ENCODE measurements around the gene DCAF15. TPM values are rescaled to one million over a fixed set of nuclear protein-coding genes. Genes with fewer than 3 reads are reported as not detected.
A peak's percentile ranks its signal among the peaks of the same experiment; 100 is the strongest.

The DCAF15 gene
- total and polyA plus RNA-seq, 2 experiments from 2014 or later = 39.5 to 81.3 TPM

DNA sequence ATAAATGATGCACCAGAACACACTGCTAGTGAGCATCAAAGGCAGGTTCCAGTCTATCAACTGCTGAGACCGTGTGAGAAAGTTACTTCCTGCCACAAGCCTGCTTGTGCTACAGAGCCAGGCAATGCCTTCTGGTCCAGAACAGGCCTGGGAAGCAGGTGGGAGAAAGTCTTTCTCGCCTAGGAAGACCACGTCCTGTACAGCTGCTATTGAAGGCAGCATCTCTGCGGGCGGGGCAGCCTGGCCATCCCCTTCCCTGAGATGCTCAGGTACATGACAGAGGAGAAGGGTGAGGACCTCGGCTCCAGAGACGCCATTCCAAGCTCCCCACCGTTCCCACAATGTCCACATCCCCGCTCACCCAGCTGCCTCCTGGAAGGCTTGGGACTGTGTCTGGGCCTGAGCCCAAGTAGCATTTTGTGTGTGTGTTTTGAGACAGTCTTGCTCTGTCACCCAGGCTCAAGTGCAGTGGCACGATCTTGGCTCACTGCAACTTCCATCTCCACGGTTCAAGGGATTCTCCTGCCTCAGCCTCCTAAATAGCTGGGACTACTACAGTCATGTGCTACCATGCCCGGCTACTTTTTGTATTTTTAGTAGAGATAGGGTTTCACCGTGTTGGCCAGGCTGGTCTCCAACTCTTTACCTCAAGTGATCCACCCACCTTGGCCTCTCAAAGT is 50.4 kb downstream of the DCAF15 start:
- Mint-ChIP-seq H3K4me3 (no peak overlapping the region), H3K27ac (peak overlapping the region; percentile 77; the same call in 1 of the 2 replicates)

DNA sequence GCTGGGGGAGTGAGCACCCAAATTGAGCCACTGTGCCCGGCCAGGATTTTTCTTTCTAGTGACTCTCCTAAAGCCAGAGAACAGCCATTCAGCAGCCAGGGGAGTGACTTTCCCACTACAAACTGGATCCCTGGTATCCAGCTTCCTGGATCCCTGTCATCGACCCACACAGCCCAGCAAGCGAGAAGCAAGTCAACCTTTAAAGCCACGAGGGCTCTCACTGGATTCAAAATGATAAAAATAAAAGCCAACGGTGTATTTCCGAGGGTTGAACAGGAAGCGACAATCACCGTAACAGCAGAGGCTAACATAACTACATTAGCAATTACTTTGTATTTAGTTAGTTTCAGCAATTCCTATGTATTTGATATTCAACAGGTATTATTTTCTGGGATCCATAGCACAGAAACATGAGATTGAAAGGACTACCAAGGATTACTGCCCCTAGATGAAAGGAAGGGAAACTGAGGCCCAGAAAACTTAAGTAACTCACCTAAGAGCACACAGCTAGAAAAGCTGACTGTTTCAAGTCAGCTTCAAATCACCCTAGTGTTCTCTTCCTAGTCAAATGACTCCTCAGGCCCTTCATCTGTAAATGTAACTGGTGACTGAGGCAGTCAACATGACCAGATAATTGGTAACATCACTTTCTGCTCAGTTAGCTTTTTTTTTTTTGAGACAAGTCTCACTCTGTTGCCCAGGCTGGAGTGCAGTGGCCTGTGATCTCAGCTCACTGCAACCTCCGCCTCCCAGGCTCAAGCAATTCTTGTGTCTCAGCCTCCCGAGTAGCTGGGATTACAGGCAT is 51.1 kb downstream of the DCAF15 start:
- H3K27me3 Mint-ChIP-seq (ENCODE audit: insufficient read depth, low read depth, poor library complexity) = peaks cover 17% of the 10 kb centered on the region
- H3K27ac ChIP-seq (ENCODE audit: low read depth) = no peak overlapping the region

More for the DNA sequence above, 50.4 kb downstream of the DCAF15 start:
- Histone ChIP-seq H2AFZ (no peak overlapping the region), H3F3A (replicated peaks; ENCODE audit: low read depth) (peaks cover 9% of the 10 kb centered on the region; the same call in 1 of the 2 replicates), H3K4me1 (ENCODE audit: insufficient read depth) (peaks cover 19% of the 10 kb centered on the region), H3K9me2 (ENCODE audit: insufficient read depth) (no peaks in the 10 kb centered on the region), H3K79me2 (replicated peaks; ENCODE audit: insufficient read depth) (peaks cover 41% of the 10 kb centered on the region), H3K36me3 (ENCODE audit: insufficient read depth) (0 out of 2 replicates have a peak, but pooled peaks cover 6% of the 10 kb centered on the region), H3K27ac (ENCODE audit: low read depth) (no peak overlapping the region), H3K4me2 (no peak overlapping the region), H3K4me3 (no peak overlapping the region), H4K20me1 (replicated peaks; ENCODE audit: insufficient read depth) (no peaks in the 10 kb centered on the region), H3K27me3 (ENCODE audit: insufficient read depth) (no peaks in the 10 kb centered on the region)
- DNase-seq (ENCODE audit: low spot score) (no peak), ATAC-seq (no peak)
- TF ChIP-seq, protein P1, sequence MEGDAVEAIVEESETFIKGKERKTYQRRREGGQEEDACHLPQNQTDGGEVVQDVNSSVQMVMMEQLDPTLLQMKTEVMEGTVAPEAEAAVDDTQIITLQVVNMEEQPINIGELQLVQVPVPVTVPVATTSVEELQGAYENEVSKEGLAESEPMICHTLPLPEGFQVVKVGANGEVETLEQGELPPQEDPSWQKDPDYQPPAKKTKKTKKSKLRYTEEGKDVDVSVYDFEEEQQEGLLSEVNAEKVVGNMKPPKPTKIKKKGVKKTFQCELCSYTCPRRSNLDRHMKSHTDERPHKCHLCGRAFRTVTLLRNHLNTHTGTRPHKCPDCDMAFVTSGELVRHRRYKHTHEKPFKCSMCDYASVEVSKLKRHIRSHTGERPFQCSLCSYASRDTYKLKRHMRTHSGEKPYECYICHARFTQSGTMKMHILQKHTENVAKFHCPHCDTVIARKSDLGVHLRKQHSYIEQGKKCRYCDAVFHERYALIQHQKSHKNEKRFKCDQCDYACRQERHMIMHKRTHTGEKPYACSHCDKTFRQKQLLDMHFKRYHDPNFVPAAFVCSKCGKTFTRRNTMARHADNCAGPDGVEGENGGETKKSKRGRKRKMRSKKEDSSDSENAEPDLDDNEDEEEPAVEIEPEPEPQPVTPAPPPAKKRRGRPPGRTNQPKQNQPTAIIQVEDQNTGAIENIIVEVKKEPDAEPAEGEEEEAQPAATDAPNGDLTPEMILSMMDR (conservative IDR thresholded peaks at IDR 0.05; ENCODE audit: low read depth in 2 of 2) = no peak
- TF ChIP-seq ZNF331 (CRISPR knock-in tag; IDR thresholded peaks at IDR 0.05; ENCODE audit: low read depth) = no peak
- Mint-ChIP-seq H3K27me3 (ENCODE audit: insufficient read depth, low read depth, poor library complexity) (peaks cover 17% of the 10 kb centered on the region), H3K36me3 (ENCODE audit: low read depth) (peaks cover 30% of the 10 kb centered on the region), H3K9me3 (peaks cover 20% of the 10 kb centered on the region; the same call in 2 of the 3 replicates), H3K4me1 (peaks cover 22% of the 10 kb centered on the region)

More for the DNA sequence above, 51.1 kb downstream of the DCAF15 start:
- peaks cover 19% of the 10 kb centered on the region for H3K4me1 ChIP-seq (ENCODE audit: insufficient read depth)
- H3K36me3 Mint-ChIP-seq (ENCODE audit: low read depth) = peaks cover 22% of the 10 kb centered on the region
- no peaks in the 10 kb centered on the region for H4K20me1 ChIP-seq (replicated peaks; ENCODE audit: insufficient read depth)
- peaks cover 41% of the 10 kb centered on the region for H3K79me2 ChIP-seq (replicated peaks; ENCODE audit: insufficient read depth)
- H3K9me3 Mint-ChIP-seq = peaks cover 15% of the 10 kb centered on the region; the same call in 2 of the 3 replicates
- TF ChIP-seq, protein P1 (conservative IDR thresholded peaks at IDR 0.05; ENCODE audit: low read depth in 2 of 2) = no peak
- DNase-seq (ENCODE audit: low spot score) = no peak
- ATAC-seq = no peak
- H3K4me3 Mint-ChIP-seq = no peak overlapping the region; the same call in 2 of the 3 replicates
- H3K27ac Mint-ChIP-seq = peak overlapping the region; percentile 77; the same call in 1 of the 2 replicates
- H3K9me2 ChIP-seq (ENCODE audit: insufficient read depth) = no peaks in the 10 kb centered on the region
- H3K4me3 ChIP-seq = no peak overlapping the region
- H3F3A ChIP-seq (replicated peaks; ENCODE audit: low read depth) = peaks cover 9% of the 10 kb centered on the region; the same call in 1 of the 2 replicates
- H3K27me3 ChIP-seq (ENCODE audit: insufficient read depth) = no peaks in the 10 kb centered on the region
- H3K4me2 ChIP-seq = peak overlapping the region; percentile 53; the same call in 1 of the 2 replicates
- 0 out of 2 replicates have a peak, but pooled peaks cover 6% of the 10 kb centered on the region for H3K36me3 ChIP-seq (ENCODE audit: insufficient read depth)
- peaks cover 22% of the 10 kb centered on the region for H3K4me1 Mint-ChIP-seq
- H2AFZ ChIP-seq = no peak overlapping the region

Data from GM23338 (cell line).